ENCODE data around the gene CAMK2D. TPM values are rescaled to one million over a fixed set of nuclear protein-coding genes. Genes with fewer than 3 reads are reported as not detected.

CAMK2D gene
- total RNA-seq, 1 donor, result 378 TPM

DNA sequence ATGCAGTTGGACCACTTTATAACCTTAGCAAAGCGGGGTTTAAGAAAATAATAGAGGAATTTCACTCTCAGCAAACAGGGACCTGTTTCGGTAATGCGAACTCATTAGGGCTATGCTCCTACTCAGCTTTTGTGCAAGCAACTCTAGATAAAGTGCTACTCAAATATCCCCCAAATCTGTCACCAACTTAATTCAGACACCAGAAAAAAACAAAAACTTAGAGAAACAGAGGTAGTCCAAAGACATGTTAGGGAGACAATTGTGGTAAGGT is 123.0 kb downstream of the CAMK2D start:
- no peak for DNase-seq (ENCODE audit: low read depth)
- TF ChIP-seq CTCF (IDR thresholded peaks at IDR 0.05; ENCODE audit: insufficient read depth, low read length), result no peak
- no peak overlapping the region for H3K4me3 ChIP-seq (ENCODE audit: low read depth, low read length)

DNA sequence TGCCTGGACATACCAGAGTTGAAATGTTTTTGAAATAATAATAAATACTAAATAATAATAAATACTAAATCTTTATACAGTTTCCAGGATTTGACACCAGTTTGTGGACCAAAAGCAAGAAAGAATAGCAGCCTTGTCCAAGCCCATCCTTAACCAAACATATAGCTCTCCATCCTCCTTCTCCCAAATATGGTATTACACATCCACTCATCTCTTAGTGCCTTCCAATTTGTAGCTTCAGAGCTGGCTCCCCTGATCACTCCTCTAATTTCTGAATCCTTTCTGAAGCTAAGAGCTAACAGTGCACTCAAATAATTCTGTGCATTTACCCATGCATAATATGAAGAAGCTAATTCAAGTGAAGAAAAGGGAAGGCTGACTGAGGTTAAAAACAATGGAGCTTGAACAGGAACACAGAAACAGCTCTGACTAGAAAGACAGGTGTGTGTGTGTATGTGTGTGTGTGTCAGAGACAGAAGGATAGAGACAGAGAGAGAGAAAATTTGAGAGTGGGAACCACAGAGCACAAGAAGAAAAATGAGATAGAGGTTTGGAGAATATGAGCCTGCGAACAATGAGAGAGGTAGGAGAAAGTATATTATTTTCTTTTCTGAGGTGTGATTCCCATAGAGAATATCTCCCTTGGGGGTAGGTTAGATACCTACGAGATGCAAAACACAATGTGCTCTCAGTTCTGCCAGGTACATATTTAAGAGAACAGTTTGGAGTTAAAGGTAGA is 123.5 kb downstream of the CAMK2D start:
- H3K4me3 ChIP-seq (ENCODE audit: low read depth, low read length), result no peak overlapping the region
- TF ChIP-seq CTCF (IDR thresholded peaks at IDR 0.05; ENCODE audit: insufficient read depth, low read length), result no peak
- no peak for DNase-seq (ENCODE audit: low read depth)

GRCh38 chr4:113637363-113637762 is 124.2 kb downstream of the CAMK2D start:
- no peak overlapping the region for H3K4me3 ChIP-seq (ENCODE audit: low read depth, low read length)
- peak; percentile 91 for DNase-seq (ENCODE audit: low read depth)
- TF ChIP-seq CTCF (IDR thresholded peaks at IDR 0.05; ENCODE audit: insufficient read depth, low read length), result no peak

DNA sequence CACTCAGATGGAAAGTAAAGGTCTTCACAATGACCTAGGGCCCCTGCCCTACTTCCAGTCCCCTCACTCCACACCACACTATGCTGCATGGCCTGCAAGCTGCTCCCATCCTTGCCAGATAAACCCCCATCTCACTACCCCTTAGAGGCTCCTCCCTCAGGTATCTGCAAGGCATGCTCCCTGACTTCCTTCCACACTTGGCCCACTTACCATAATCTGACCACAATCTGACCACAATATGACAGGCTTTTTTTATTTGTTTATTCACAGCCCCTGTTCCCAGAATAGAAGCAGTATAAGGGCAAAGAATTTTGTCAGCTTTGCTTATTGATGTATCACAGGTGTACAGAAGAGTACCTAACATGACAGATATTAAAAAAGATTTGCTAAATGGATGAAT is 124.7 kb downstream of the CAMK2D start:
- H3K4me3 ChIP-seq (ENCODE audit: low read depth, low read length), result peak overlapping the region; percentile 2
- peak; percentile 81 for DNase-seq (ENCODE audit: low read depth)
- TF ChIP-seq CTCF (IDR thresholded peaks at IDR 0.05; ENCODE audit: insufficient read depth, low read length), result no peak

- DNase-seq (ENCODE audit: low read depth), result no peak
- TF ChIP-seq CTCF (IDR thresholded peaks at IDR 0.05; ENCODE audit: insufficient read depth, low read length), result no peak
- H3K4me3 ChIP-seq (ENCODE audit: low read depth, low read length), result no peak overlapping the region
Measured at GRCh38 chr4:113636438-113636818, 125.1 kb downstream of the CAMK2D start.

GRCh38 chr4:113635739-113636437 is 125.7 kb downstream of the CAMK2D start:
- no peak overlapping the region for H3K4me3 ChIP-seq (ENCODE audit: low read depth, low read length)
- no peak for TF ChIP-seq CTCF (IDR thresholded peaks at IDR 0.05; ENCODE audit: insufficient read depth, low read length)
- DNase-seq (ENCODE audit: low read depth), result peak; percentile 79

Measured in fibroblast of the aortic adventitia (primary cell).